ENCODE results near the gene ZBTB42. TPM values are rescaled to one million over a fixed set of nuclear protein-coding genes. Genes with fewer than 3 reads are reported as not detected.

Gene ZBTB42
- 1.00 and 1.3 TPM in 2 replicates for total RNA-seq

DNA sequence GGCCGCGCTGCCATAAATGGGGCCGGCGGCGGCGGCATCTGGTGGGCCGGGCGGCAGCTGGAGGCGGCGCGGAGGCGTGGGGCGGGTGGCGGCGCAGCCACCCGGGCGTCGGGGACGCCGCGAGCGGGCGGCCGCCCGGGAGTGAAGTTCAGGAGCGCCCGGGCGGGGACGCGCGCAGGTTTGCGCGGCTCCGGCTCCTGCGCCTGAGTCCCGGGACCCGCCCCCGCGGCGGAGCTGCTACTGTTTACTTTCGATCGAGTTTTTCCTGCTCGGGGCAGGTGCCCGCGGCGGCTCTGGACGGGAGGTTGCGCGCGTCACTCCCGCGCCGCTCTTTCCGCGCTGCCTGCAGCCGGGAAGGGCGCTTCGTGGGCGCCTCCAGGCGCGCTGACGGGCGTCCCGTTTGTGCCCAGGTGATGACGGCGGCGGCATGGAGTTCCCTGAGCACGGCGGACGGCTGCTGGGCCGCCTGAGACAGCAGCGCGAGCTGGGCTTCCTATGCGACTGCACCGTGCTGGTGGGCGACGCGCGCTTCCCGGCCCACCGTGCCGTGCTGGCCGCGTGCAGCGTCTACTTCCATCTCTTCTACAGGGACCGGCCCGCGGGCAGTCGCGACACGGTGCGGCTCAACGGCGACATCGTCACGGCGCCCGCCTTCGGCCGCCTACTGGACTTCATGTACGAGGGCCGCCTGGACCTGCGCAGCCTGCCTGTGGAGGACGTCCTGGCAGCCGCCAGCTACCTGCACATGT is at the start of gene ZBTB42:
TSS of gene ZBTB42 (plus strand) at position 331 of the 749 bp plus-strand sequence. CDS start at position 428, 97 bp downstream.

DNA sequence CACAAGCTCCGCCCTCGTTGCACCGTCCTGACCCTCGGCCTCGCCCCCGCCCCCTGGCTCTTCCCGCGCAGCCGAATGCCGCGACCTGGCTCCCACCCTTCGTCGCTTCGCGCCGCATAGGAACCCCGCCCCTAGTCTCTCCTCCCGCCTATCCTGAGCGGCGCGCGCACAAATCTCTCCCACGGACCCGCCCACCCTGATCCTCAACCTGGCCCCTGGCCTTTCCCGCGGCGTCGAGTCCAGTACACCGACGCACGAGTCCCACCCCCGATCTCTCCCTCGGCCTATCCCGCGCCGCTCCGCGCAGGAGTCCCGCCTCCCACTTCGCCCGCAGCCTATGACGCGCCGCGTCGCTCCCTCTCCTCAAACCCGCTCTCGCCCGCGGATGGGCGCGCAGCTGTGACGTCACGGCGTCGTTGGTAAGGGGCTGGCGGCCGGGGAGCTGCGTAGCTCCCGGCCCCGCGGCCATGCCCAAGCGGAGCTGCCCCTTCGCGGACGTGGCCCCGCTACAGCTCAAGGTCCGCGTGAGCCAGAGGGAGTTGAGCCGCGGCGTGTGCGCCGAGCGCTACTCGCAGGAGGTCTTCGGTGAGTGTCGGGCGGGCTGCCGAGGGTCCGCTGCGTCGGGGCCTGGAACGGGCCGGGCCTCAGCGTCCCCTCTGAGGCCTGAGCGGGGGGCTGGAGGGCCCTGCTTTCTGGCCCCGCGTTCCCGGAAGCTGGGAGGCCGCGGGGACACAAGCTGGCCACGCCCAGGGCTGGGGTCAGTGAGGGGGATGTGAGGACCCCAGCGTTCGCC is 48.0 kb upstream of the ZBTB42 start, which contains the start of gene SIVA1:
TSS of gene SIVA1 (plus strand) at position 413 of the 793 bp plus-strand sequence. CDS start at position 468, 55 bp downstream.

DNA sequence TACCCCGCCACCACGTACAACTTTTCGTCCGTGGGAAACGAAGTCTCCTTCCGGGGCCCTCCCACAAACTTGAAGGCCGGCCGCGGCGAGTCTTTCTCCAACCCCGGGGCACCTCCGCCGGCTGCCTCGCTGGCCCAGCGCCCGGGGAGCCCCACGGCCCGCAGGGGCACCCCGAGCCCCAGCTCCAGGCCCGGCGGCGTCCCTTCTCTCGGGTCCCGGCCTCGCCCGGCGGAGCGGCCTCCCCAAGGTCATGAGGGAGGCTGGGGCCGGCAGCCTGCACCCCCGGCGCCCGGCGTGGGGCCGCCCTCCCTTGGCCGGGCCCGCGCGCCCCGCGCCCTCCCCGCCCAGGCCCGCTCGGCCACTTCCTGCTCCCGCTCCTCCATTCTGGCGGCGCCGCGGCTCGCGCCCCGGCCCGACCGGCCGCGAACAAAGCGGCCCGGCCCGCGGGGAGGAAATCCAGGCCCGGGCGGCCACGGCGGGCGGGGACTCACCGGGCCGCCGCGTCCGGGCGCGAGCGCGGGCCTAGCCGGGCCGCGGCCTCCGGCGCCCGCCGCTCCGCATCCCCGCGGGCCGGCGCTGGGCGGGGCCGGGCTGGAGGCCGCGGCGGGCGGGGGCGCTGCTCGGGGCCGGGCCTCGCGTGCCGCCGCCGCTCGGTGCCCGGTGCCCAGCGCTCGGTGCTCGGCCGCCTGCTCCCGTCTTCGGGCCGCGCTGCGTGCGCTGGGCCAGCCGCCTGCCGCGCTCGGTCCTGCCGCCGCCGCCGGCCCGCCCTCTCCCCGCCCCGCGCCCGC is 5.7 kb upstream of the ZBTB42 start, which contains the start of gene AKT1:
TSS of gene AKT1 (minus strand) at position 756 of the 788 bp plus-strand sequence. CDS start 3,105 bp downstream, outside the sequence.

Other genes with a start within 250 kb of the ZBTB42 start
- not detected in 2 replicates for gene C14orf180, start 221.3 kb upstream of the ZBTB42 start, total RNA-seq
- 0.14 TPM in 1 of 2 replicates, not detected in the other for gene TMEM179, start 196.3 kb upstream of the ZBTB42 start, total RNA-seq
- 20.2 and 20.8 TPM in 2 replicates for gene INF2, start 111.5 kb upstream of the ZBTB42 start, total RNA-seq
- 5.3 and 6.5 TPM in 2 replicates for gene ADSS1, start 76.9 kb upstream of the ZBTB42 start, total RNA-seq
- gene SIVA1, start 48.0 kb upstream of the ZBTB42 start, total RNA-seq: 70.5 and 78.4 TPM in 2 replicates
- 149 and 180 TPM in 2 replicates for gene AKT1, start 5.4 kb upstream of the ZBTB42 start, total RNA-seq
- 9.0 and 14.0 TPM in 2 replicates for gene CEP170B, start 64.2 kb downstream of the ZBTB42 start, total RNA-seq
- 0.09 and 0.14 TPM in 2 replicates for gene PLD4, start 123.8 kb downstream of the ZBTB42 start, total RNA-seq
- 59.3 and 96.1 TPM in 2 replicates for gene AHNAK2, start 177.3 kb downstream of the ZBTB42 start, total RNA-seq
- gene CLBA1, start 184.7 kb downstream of the ZBTB42 start, total RNA-seq: 6.0 and 7.1 TPM in 2 replicates
- 6.7 and 8.3 TPM in 2 replicates for gene CDCA4, start 220.0 kb downstream of the ZBTB42 start, total RNA-seq

Data from smooth muscle cell of bladder (primary cell).